Immature natural killer cell (primary cell): Measurements from ENCODE around the gene GHRHR. TPM values are rescaled to one million over a fixed set of nuclear protein-coding genes. Genes with fewer than 3 reads are reported as not detected.

Experiments used
- DNase-seq, 3 donors: peaks; one replicate each; pipeline ENCODE4 v3.0.0; 2022; ENCODE audit warnings: mixed read lengths in 1 of 3
- H3K27ac Mint-ChIP-seq, 6 donors: one replicate each; pipeline ENCODE4 v1.8.0; 2020; ENCODE audit warnings: mixed read lengths in 6 of 6, mild to moderate bottlenecking in 5 of 6, inconsistent platforms in 4 of 6, moderate library complexity in 3 of 6
- H3K27me3 Mint-ChIP-seq, 3 donors: one replicate each; pipeline ENCODE4 v1.8.0; 2020 to 2021; ENCODE audit warnings: low read depth in 3 of 3, mild to moderate bottlenecking in 3 of 3, mixed read lengths in 3 of 3, moderate library complexity in 3 of 3, inconsistent platforms in 1 of 3
- H3K36me3 Mint-ChIP-seq, 3 donors: one replicate each; pipeline ENCODE4 v1.8.0; 2020; ENCODE audit warnings: mixed read lengths in 3 of 3, inconsistent platforms in 2 of 3, mild to moderate bottlenecking in 2 of 3
- H3K4me1 Mint-ChIP-seq, 2 donors: one replicate each; pipeline ENCODE4 v1.8.0; 2020; ENCODE audit warnings: inconsistent platforms in 2 of 2, mild to moderate bottlenecking in 2 of 2, mixed read lengths in 2 of 2, moderate library complexity in 1 of 2
- H3K4me3 Mint-ChIP-seq, 5 donors: one replicate each; pipeline ENCODE4 v1.8.0; 2020; ENCODE audit warnings: mild to moderate bottlenecking in 5 of 5, mixed read lengths in 5 of 5, inconsistent platforms in 3 of 5, moderate library complexity in 3 of 5
- H3K9me3 Mint-ChIP-seq, 6 donors: one replicate each; pipeline ENCODE4 v1.8.0; 2020; ENCODE audit warnings: mild to moderate bottlenecking in 6 of 6, mixed read lengths in 6 of 6, inconsistent platforms in 4 of 6, moderate library complexity in 3 of 6
- polyA plus RNA-seq, 3 donors: library from polyadenylated mRNA; unstranded; fragments of 300-500 nt; fragmentation: Illumina TruSeq; gene quantifications; one replicate each; pipeline ENCODE4 v1.2.3, GENCODE V29; 2021

GHRHR gene
- polyA plus RNA-seq, 3 donors from 2014 or later: not detected

GRCh38 chr7:31000161-31000693 lies 36.5 kb downstream of the GHRHR start:
- DNase-seq: no peak
- no peaks in the 10 kb centered on the region for H3K36me3 Mint-ChIP-seq
- peaks cover 0 to 4% (median 2%) of the 10 kb centered on the region in 3 donors for H3K27me3 Mint-ChIP-seq
- H3K4me1 Mint-ChIP-seq: no peaks in the 10 kb centered on the region
- H3K4me3 Mint-ChIP-seq: no peak overlapping the region
- H3K27ac Mint-ChIP-seq: no peak overlapping the region
- H3K9me3 Mint-ChIP-seq: peaks cover 0 to 1% (median 0%) of the 10 kb centered on the region in 6 donors

- no peak overlapping the region for H3K27ac Mint-ChIP-seq
- H3K27me3 Mint-ChIP-seq: peaks cover 0 to 4% (median 2%) of the 10 kb centered on the region in 3 donors
- DNase-seq: no peak
- H3K9me3 Mint-ChIP-seq: peaks cover 0 to 1% (median 0%) of the 10 kb centered on the region in 6 donors
- H3K4me3 Mint-ChIP-seq: no peak overlapping the region
- H3K36me3 Mint-ChIP-seq: no peaks in the 10 kb centered on the region
- H3K4me1 Mint-ChIP-seq: no peaks in the 10 kb centered on the region
Measured at GRCh38 chr7:31000779-31001178, 37.0 kb downstream of the GHRHR start.

GRCh38 chr7:31002256-31002655 lies 38.5 kb downstream of the GHRHR start:
- Mint-ChIP-seq H3K27ac (no peak overlapping the region), H3K9me3 (peaks cover 0 to 1% (median 0%) of the 10 kb centered on the region in 6 donors), H3K4me3 (no peak overlapping the region), H3K36me3 (no peaks in the 10 kb centered on the region), H3K4me1 (no peaks in the 10 kb centered on the region), H3K27me3 (peaks cover 0 to 2% (median 1%) of the 10 kb centered on the region in 3 donors)
- DNase-seq: no peak

GRCh38 chr7:31003097-31003496 lies 39.3 kb downstream of the GHRHR start:
- Mint-ChIP-seq H3K4me1 (no peaks in the 10 kb centered on the region), H3K27ac (no peak overlapping the region), H3K27me3 (peaks cover 0 to 4% (median 1%) of the 10 kb centered on the region in 3 donors), H3K36me3 (no peaks in the 10 kb centered on the region), H3K9me3 (peaks cover 0 to 1% (median 0%) of the 10 kb centered on the region in 6 donors), H3K4me3 (no peak overlapping the region)
- no peak for DNase-seq

GRCh38 chr7:31003721-31004120 lies 40.0 kb downstream of the GHRHR start:
- DNase-seq: no peak
- H3K27me3 Mint-ChIP-seq: peaks cover 0 to 9% (median 3%) of the 10 kb centered on the region in 3 donors
- no peak overlapping the region for H3K4me3 Mint-ChIP-seq
- H3K9me3 Mint-ChIP-seq: peaks cover 0 to 1% (median 0%) of the 10 kb centered on the region in 6 donors
- no peak overlapping the region for H3K27ac Mint-ChIP-seq
- H3K36me3 Mint-ChIP-seq: no peaks in the 10 kb centered on the region
- H3K4me1 Mint-ChIP-seq: no peaks in the 10 kb centered on the region

GRCh38 chr7:31004393-31004792 lies 40.6 kb downstream of the GHRHR start:
- no peak overlapping the region for H3K4me3 Mint-ChIP-seq
- H3K36me3 Mint-ChIP-seq: no peaks in the 10 kb centered on the region
- DNase-seq: no peak
- no peak overlapping the region for H3K27ac Mint-ChIP-seq
- H3K9me3 Mint-ChIP-seq: peaks cover 0 to 1% (median 0%) of the 10 kb centered on the region in 6 donors
- no peaks in the 10 kb centered on the region for H3K4me1 Mint-ChIP-seq
- H3K27me3 Mint-ChIP-seq: peaks cover 4 to 9% (median 4%) of the 10 kb centered on the region in 3 donors

GRCh38 chr7:31006857-31007256 lies 43.1 kb downstream of the GHRHR start:
- H3K27ac Mint-ChIP-seq: no peak overlapping the region
- peaks cover 0 to 1% (median 0%) of the 10 kb centered on the region in 6 donors for H3K9me3 Mint-ChIP-seq
- H3K36me3 Mint-ChIP-seq: no peaks in the 10 kb centered on the region
- peaks cover 6 to 11% (median 7%) of the 10 kb centered on the region in 3 donors for H3K27me3 Mint-ChIP-seq
- H3K4me1 Mint-ChIP-seq: no peaks in the 10 kb centered on the region
- no peak for DNase-seq
- no peak overlapping the region for H3K4me3 Mint-ChIP-seq

GRCh38 chr7:31007634-31008033 lies 43.9 kb downstream of the GHRHR start:
- Mint-ChIP-seq H3K9me3 (peaks cover 0 to under 1% (median 0%) of the 10 kb centered on the region in 6 donors), H3K4me1 (no peaks in the 10 kb centered on the region), H3K27ac (no peak overlapping the region), H3K4me3 (no peak overlapping the region), H3K36me3 (no peaks in the 10 kb centered on the region), H3K27me3 (peaks cover 6 to 11% (median 7%) of the 10 kb centered on the region in 3 donors)
- DNase-seq: no peak

GRCh38 chr7:31014826-31015225 lies 51.1 kb downstream of the GHRHR start:
- H3K27me3 Mint-ChIP-seq: peaks cover 4 to 7% (median 5%) of the 10 kb centered on the region in 3 donors
- no peaks in the 10 kb centered on the region for H3K9me3 Mint-ChIP-seq
- no peak for DNase-seq
- peaks cover 6 to 9% of the 10 kb centered on the region in 2 donors for H3K4me1 Mint-ChIP-seq
- H3K36me3 Mint-ChIP-seq: no peaks in the 10 kb centered on the region
- H3K27ac Mint-ChIP-seq: no peak overlapping the region
- no peak overlapping the region for H3K4me3 Mint-ChIP-seq

GRCh38 chr7:31017032-31017675 lies 53.4 kb downstream of the GHRHR start:
- Mint-ChIP-seq H3K4me3 (no peak overlapping the region), H3K9me3 (no peaks in the 10 kb centered on the region), H3K27me3 (peaks cover 4 to 7% (median 4%) of the 10 kb centered on the region in 3 donors), H3K27ac (no peak overlapping the region), H3K36me3 (no peaks in the 10 kb centered on the region), H3K4me1 (peaks cover 12 to 15% of the 10 kb centered on the region in 2 donors)
- DNase-seq: no peak

GRCh38 chr7:31017721-31018120 lies 54.0 kb downstream of the GHRHR start:
- H3K36me3 Mint-ChIP-seq: no peaks in the 10 kb centered on the region
- DNase-seq: no peak
- no peak overlapping the region for H3K4me3 Mint-ChIP-seq
- H3K27me3 Mint-ChIP-seq: peaks cover 4 to 7% (median 6%) of the 10 kb centered on the region in 3 donors
- H3K4me1 Mint-ChIP-seq: peaks cover 14 to 15% of the 10 kb centered on the region in 2 donors
- no peak overlapping the region for H3K27ac Mint-ChIP-seq
- no peaks in the 10 kb centered on the region for H3K9me3 Mint-ChIP-seq

- H3K9me3 Mint-ChIP-seq: peaks cover 0 to 2% (median 0%) of the 10 kb centered on the region in 6 donors
- no peak overlapping the region for H3K4me3 Mint-ChIP-seq
- peak overlapping the region in 2 of 6 donors; percentile 19 to 34 for H3K27ac Mint-ChIP-seq
- peaks cover 0 to 3% (median 0%) of the 10 kb centered on the region in 3 donors for H3K36me3 Mint-ChIP-seq
- DNase-seq: no peak
- peaks cover 0 to 4% (median 2%) of the 10 kb centered on the region in 3 donors for H3K27me3 Mint-ChIP-seq
- peaks cover 30% of the 10 kb centered on the region in 2 donors for H3K4me1 Mint-ChIP-seq
Measured at GRCh38 chr7:31019509-31019908, 55.8 kb downstream of the GHRHR start.

GRCh38 chr7:31020161-31020560 lies 56.4 kb downstream of the GHRHR start:
- Mint-ChIP-seq H3K4me3 (no peak overlapping the region), H3K27ac (peak overlapping the region in 1 of 6 donors; percentile 19), H3K27me3 (peaks cover 0 to 4% (median 2%) of the 10 kb centered on the region in 3 donors), H3K4me1 (peaks cover 37% of the 10 kb centered on the region in 2 donors), H3K9me3 (peaks cover 0 to 2% (median 0%) of the 10 kb centered on the region in 6 donors), H3K36me3 (peaks cover 0 to 3% (median 0%) of the 10 kb centered on the region in 3 donors)
- DNase-seq: no peak

GRCh38 chr7:31020652-31021051 lies 56.9 kb downstream of the GHRHR start:
- Mint-ChIP-seq H3K9me3 (peaks cover 0 to 2% (median 0%) of the 10 kb centered on the region in 6 donors), H3K4me3 (no peak overlapping the region), H3K36me3 (peaks cover 0 to 3% (median 0%) of the 10 kb centered on the region in 3 donors), H3K4me1 (peaks cover 39 to 42% of the 10 kb centered on the region in 2 donors), H3K27ac (no peak overlapping the region), H3K27me3 (peaks cover 0 to 4% (median 2%) of the 10 kb centered on the region in 3 donors)
- no peak for DNase-seq
